Sigmoid colon (tissue), 3 donors: Measurements from ENCODE around the gene NCOA7.

ENCODE experiments used
- POLR2A ChIP-seq, 2 donors: fragments of 450-650 bp; IDR thresholded peaks; one replicate each; pipeline ENCODE4 v1.6.1; 2016; ENCODE audit warnings: antibody characterized with exemption in 2 of 2, mild to moderate bottlenecking in 2 of 2, moderate library complexity in 2 of 2
- TF ChIP-seq, protein P1 (sequence below), 4 experiments: fragments of 450-650 bp in 3 of 4; fragments of 200-600 bp in 1 of 4; IDR thresholded peaks; one replicate each; pipeline ENCODE4 v1.5.1; 2016 to 2019; ENCODE audit warnings: antibody characterized with exemption in 4 of 4, mild to moderate bottlenecking in 3 of 4, moderate library complexity in 2 of 4

DNA sequence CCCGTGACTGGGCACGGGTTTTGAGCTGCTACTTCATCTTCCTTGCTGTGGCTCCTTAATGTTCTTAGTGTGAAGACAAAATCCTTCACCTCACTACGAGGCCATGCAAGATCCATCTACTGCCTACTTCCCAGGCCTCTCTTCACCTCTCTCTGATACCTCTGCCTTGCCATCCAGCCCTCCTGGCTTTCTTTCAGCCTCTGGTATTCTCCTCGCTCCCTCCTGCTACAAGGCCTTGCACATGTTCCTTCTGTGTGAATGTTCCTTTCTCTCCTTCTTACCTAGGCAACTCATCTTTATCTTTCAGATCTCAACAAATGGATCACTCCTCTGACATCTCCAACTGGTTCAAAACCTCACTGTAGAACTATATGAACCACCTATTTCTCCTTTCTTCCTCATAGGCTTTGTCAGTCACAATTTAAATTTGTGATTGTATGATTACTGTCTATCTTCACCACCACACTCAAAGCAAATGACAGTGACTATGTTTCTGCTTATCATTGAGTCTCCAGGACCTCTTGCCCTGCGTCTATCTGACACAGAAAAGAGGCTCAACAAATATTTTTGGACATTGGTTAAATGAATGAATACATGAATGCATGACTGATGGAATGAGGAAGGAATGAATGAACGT lies 21.5 kb upstream of the NCOA7 start:
- TF ChIP-seq, protein P1, sequence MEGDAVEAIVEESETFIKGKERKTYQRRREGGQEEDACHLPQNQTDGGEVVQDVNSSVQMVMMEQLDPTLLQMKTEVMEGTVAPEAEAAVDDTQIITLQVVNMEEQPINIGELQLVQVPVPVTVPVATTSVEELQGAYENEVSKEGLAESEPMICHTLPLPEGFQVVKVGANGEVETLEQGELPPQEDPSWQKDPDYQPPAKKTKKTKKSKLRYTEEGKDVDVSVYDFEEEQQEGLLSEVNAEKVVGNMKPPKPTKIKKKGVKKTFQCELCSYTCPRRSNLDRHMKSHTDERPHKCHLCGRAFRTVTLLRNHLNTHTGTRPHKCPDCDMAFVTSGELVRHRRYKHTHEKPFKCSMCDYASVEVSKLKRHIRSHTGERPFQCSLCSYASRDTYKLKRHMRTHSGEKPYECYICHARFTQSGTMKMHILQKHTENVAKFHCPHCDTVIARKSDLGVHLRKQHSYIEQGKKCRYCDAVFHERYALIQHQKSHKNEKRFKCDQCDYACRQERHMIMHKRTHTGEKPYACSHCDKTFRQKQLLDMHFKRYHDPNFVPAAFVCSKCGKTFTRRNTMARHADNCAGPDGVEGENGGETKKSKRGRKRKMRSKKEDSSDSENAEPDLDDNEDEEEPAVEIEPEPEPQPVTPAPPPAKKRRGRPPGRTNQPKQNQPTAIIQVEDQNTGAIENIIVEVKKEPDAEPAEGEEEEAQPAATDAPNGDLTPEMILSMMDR (IDR thresholded peaks at IDR 0.05), result no peak
- TF ChIP-seq POLR2A (IDR thresholded peaks at IDR 0.05), result no peak
